GM20000 (cell line): ENCODE data around the gene XRRA1.

Source experiments
- DNase-seq: peaks from one replicate; pipeline ENCODE4 v3.0.0; 2012; ENCODE audit warnings: low spot score
- TF ChIP-seq, protein P1 (sequence below): IDR thresholded peaks from 2 replicates; pipeline ENCODE4 v1.5.1; 2012; ENCODE audit warnings: mild to moderate bottlenecking, control low read depth; ENCODE audit errors: extremely low read depth, missing control alignments

Gene XRRA1

DNA sequence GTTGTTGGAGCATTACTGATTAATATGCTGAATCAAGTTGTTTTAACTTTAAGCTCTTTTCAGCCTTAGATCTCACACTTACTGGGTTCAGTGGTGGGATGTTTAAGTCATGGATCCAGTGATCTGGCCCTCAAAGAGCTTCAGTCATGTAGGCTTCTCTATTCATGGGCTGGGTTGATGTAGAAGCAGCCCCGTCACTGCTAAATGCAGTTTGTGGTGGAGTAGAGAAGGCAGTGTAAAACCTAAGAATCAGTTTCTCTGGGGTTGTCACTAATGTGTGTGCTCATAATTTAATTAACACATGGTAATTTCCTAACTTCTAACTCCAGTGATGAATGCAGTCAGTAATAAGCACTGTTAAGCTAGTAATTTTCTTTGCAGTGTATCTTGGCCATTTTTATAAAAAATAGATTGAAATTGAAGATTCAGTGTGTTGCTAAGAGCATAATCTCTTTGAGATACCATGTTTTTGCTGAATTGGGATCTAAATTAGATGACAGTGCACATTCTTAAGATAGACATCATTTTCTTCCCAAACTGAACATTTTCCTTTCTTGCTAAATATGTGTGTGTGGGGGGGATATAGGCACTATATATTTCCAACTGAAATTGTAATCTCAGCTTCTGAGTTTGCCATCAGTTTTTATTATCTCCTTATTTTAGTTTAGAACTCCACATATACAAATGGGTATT lies 9.2 kb upstream of the XRRA1 start:
- DNase-seq, result no peak
- TF ChIP-seq, protein P1, sequence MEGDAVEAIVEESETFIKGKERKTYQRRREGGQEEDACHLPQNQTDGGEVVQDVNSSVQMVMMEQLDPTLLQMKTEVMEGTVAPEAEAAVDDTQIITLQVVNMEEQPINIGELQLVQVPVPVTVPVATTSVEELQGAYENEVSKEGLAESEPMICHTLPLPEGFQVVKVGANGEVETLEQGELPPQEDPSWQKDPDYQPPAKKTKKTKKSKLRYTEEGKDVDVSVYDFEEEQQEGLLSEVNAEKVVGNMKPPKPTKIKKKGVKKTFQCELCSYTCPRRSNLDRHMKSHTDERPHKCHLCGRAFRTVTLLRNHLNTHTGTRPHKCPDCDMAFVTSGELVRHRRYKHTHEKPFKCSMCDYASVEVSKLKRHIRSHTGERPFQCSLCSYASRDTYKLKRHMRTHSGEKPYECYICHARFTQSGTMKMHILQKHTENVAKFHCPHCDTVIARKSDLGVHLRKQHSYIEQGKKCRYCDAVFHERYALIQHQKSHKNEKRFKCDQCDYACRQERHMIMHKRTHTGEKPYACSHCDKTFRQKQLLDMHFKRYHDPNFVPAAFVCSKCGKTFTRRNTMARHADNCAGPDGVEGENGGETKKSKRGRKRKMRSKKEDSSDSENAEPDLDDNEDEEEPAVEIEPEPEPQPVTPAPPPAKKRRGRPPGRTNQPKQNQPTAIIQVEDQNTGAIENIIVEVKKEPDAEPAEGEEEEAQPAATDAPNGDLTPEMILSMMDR, result no peak

DNA sequence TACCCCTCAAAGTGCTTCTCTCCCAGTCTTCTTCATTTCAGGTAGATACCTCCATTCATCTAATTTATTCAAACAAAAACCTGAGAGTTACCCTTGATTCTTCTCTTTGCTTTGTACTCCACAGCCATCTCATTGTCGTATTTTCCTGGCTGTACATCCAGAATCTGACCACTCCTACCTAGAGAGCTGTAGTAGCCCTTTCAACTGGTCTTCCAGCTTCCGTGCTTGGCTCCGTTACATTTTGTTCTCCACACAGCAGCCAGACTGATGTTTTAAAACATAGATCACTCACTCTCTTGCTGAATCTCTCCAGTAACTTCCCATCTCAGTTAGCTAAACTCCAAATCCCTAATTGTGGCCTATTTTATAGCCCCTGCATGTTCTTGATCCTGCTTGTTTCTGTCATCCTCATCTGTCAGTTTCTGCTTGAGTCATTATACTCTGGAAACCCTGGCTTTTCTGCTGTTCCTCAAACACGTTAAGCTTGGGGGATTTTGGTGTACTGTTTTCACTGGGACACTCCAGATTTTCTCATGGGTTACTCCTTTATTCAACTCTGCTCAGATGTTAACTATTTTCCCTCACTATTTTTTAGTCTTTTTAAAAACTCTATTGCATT lies 7.6 kb upstream of the XRRA1 start:
- TF ChIP-seq, protein P1, result no peak
- DNase-seq, result no peak

DNA sequence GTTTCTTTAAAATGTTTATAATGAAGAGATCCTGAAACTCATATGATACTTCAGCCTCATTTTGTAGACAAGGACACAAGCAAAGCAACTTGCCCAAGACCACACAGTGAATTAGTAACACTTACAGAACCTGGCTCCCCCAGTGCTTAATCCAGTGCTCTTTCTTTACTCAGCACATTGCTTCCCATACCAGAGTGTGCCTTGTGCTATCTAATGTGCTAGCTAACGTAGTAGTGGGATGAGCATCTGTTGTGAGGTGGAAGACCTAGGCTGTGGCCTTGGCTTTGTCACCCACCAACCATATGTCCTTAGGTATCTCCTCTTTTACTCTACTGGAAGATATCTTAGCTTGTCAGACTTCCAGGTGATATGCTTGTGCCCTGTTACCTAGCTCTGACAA lies 5.3 kb upstream of the XRRA1 start:
- TF ChIP-seq, protein P1, result no peak
- DNase-seq, result no peak

DNA sequence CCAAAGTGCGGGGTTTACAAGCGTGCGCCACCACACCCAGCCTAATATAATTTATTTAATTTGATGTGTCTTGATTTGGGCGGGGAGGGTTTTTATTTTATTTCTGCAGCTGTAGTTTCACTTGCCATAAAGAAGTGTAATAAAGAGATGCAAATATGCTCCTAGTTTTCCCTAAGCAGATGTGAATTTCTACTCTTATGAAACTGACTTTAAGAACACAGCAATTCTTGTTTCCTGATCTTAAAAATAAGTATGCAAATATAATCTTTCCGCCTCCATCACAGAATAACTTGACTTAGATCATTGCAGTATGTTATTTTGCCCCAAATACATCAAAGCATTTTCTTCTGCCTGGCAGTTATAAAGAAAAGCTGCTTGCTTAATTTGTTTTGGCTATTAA lies 4.6 kb upstream of the XRRA1 start:
- peak; percentile 23 for DNase-seq
- TF ChIP-seq, protein P1, result no peak

DNA sequence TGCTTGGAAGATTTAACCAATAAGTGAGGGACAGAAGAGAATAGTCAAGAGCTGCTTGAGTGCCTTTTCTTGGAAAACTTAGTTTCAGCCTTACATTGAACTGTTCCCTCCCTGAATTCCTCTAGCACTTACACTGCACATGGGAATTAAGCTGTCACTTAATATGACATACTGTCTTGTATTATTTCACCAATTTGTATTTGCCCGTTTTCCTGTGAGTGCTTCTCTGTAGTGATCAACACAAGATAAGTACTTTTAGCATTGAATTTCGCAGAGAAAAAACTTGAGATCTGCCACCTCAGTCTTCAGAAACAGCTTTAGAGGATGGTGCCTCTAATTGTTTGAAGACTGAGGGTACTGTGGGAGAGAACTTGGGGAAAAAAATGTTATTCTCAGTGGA lies 3.9 kb upstream of the XRRA1 start:
- TF ChIP-seq, protein P1, result no peak
- DNase-seq, result no peak

DNA sequence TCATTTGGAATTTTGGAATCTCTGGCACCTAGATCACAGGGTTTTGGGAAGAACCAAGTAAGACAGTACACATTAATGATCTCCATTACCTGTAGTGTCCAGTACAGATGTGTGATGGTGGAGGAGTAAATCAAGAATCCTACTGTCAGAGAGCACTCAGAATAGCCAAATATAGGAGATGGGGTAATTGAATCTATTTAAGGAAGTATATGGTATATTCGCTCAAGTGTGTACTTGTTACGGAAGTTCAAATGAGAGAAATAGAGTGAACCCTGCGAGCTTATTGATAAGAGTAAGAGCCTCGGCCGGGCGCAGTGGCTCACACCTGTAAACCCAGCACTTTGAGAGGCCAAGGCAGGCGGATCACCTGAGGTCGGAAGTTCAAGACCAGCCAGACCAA lies 2.3 kb upstream of the XRRA1 start:
- TF ChIP-seq, protein P1, result no peak
- DNase-seq, result peak; percentile 27

DNA sequence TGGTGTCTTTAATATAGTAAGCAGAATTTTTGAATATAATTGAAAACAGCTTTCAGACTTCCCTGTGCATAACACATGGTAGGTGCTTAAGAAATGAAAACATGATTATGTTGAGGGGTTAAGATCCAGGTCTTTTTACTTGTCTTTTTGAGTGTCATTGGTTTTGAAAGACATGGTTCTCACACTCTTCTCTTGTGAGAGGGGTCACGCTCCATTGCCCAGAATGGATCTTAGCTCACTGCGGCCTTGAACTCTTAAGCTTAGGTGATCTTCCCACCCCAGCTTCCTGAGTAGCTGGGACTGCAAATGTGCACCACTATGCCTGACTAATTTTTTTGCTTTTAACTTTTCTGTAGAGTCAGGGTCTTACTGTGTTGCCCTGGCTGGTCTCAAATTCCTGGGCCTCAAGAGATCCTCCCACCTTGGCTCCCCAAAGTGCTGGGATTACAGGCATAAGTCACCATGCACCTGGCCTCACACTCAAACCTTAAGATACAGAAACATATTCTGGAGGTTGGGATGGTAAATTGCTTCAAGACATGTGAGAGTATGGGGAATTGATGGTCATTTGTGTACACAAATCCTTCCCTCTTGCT lies 1.6 kb upstream of the XRRA1 start:
- peak; percentile 29 for DNase-seq

More for the DNA sequence above, 1.6 kb upstream of the XRRA1 start:
- TF ChIP-seq, protein P1, result no peak
